ENCODE measurements around the gene RELL2.

The RELL2 gene

DNA sequence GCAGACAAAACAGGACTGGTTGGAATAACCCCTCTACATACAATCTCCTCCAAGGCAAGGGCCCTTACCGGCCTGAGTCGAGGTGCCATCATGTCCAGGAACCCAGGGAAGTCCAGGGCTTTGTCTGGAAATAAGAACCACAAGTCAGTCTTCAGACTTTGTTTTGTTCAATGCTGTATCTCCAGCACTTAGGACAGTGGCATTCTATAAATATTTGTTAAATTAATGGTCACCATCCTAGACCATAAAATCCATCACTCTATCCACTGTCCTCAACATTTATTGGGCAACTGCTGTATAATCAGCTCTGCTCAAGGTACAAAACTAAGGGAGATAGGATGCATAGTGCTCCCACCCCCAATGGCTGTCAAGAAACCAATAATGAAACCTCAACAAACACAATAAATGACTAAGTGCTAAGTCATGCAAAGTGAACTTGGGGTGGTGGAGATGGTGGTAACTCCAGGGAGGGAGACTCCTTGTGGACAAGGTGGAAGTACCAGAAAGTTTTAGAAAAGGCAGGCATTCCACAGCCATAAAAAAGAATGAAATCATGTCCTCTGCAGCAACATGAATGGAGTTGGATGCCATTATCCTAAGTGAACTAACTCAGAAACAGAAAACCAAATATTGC lies 5.0 kb downstream of the RELL2 start:
- peaks cover 16% of the 10 kb centered on the region; the same call in 1 of the 2 replicates for H3F3A ChIP-seq (ENCODE audit: insufficient read depth, low read length)
- no peak overlapping the region for H3K4me2 ChIP-seq (ENCODE audit: low read depth, low read length)
- no peaks in the 10 kb centered on the region for H3K36me3 ChIP-seq (replicated peaks; ENCODE audit: insufficient read depth, low read length)
- H2AFZ ChIP-seq (ENCODE audit: low read length) = no peak overlapping the region
- no peaks in the 10 kb centered on the region for H3K79me2 ChIP-seq (ENCODE audit: low read length)
- H3K4me1 ChIP-seq (ENCODE audit: low read length) = peaks cover 4% of the 10 kb centered on the region; the same call in 1 of the 2 replicates
- no peaks in the 10 kb centered on the region for H3K9me3 ChIP-seq (replicated peaks; ENCODE audit: insufficient read depth, low read length)
- no peak overlapping the region for H3K4me3 ChIP-seq (ENCODE audit: low read length)
- H3K9me2 ChIP-seq (replicated peaks; ENCODE audit: insufficient read depth, low read length) = no peaks in the 10 kb centered on the region
- TF ChIP-seq EZH2 (optimal IDR thresholded peaks at IDR 0.05; ENCODE audit: low read depth, low read length) (no peak), EZH2phosphoT487 (IDR thresholded peaks at IDR 0.05; ENCODE audit: low read length) (no peak)
- TF ChIP-seq, protein P1, sequence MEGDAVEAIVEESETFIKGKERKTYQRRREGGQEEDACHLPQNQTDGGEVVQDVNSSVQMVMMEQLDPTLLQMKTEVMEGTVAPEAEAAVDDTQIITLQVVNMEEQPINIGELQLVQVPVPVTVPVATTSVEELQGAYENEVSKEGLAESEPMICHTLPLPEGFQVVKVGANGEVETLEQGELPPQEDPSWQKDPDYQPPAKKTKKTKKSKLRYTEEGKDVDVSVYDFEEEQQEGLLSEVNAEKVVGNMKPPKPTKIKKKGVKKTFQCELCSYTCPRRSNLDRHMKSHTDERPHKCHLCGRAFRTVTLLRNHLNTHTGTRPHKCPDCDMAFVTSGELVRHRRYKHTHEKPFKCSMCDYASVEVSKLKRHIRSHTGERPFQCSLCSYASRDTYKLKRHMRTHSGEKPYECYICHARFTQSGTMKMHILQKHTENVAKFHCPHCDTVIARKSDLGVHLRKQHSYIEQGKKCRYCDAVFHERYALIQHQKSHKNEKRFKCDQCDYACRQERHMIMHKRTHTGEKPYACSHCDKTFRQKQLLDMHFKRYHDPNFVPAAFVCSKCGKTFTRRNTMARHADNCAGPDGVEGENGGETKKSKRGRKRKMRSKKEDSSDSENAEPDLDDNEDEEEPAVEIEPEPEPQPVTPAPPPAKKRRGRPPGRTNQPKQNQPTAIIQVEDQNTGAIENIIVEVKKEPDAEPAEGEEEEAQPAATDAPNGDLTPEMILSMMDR (IDR thresholded peaks at IDR 0.05; ENCODE audit: low read length) = peak; percentile 14; the same call in 1 of the 2 replicates
- H3K27ac ChIP-seq (ENCODE audit: low read length) = no peak overlapping the region
- no peaks in the 10 kb centered on the region for H3K27me3 ChIP-seq (replicated peaks; ENCODE audit: insufficient read depth, low read length)
- peak; percentile 30 for DNase-seq
- H3K9ac ChIP-seq (ENCODE audit: low read length) = no peak overlapping the region
- H4K20me1 ChIP-seq (ENCODE audit: insufficient read depth, low read length) = no peaks in the 10 kb centered on the region

DNA sequence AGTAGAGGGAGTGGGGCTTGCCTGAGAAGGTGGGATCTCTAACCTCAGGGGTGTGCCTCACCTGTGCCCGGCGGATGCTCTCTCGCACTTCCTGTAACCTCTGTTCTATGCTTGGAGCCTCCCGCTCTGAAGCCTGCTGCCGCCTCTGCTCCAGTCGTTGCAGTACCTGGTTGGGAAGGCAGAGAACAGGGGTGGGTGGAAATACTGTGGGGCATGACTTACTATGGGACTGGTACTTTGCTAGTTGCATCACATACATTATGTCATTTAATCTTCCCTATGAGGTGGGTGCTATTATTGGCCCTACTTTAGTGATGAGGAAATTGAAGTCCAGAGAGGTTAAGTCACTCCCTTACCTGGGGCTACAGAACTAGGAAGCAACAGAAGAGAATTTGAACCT lies 9.2 kb downstream of the RELL2 start:
- H3K9me3 ChIP-seq (replicated peaks; ENCODE audit: insufficient read depth, low read length) = no peaks in the 10 kb centered on the region
- no peak for DNase-seq
- H3K9ac ChIP-seq (ENCODE audit: low read length) = no peak overlapping the region
- 0 out of 2 replicates have a peak, but pooled peaks cover 5% of the 10 kb centered on the region for H3F3A ChIP-seq (ENCODE audit: insufficient read depth, low read length)
- H3K79me2 ChIP-seq (ENCODE audit: low read length) = no peaks in the 10 kb centered on the region
- H3K27me3 ChIP-seq (replicated peaks; ENCODE audit: insufficient read depth, low read length) = no peaks in the 10 kb centered on the region
- no peak overlapping the region for H3K4me3 ChIP-seq (ENCODE audit: low read length)
- no peaks in the 10 kb centered on the region; the same call in 1 of the 2 replicates for H3K4me1 ChIP-seq (ENCODE audit: low read length)
- TF ChIP-seq EZH2phosphoT487 (IDR thresholded peaks at IDR 0.05; ENCODE audit: low read length) (no peak), EZH2 (optimal IDR thresholded peaks at IDR 0.05; ENCODE audit: low read depth, low read length) (no peak)
- TF ChIP-seq, protein P1 (IDR thresholded peaks at IDR 0.05; ENCODE audit: low read length) = no peak
- H3K9me2 ChIP-seq (replicated peaks; ENCODE audit: insufficient read depth, low read length) = no peaks in the 10 kb centered on the region
- H4K20me1 ChIP-seq (ENCODE audit: insufficient read depth, low read length) = no peaks in the 10 kb centered on the region
- H2AFZ ChIP-seq (ENCODE audit: low read length) = no peak overlapping the region
- H3K27ac ChIP-seq (ENCODE audit: low read length) = no peak overlapping the region
- no peak overlapping the region for H3K4me2 ChIP-seq (ENCODE audit: low read depth, low read length)
- H3K36me3 ChIP-seq (replicated peaks; ENCODE audit: insufficient read depth, low read length) = no peaks in the 10 kb centered on the region

DNA sequence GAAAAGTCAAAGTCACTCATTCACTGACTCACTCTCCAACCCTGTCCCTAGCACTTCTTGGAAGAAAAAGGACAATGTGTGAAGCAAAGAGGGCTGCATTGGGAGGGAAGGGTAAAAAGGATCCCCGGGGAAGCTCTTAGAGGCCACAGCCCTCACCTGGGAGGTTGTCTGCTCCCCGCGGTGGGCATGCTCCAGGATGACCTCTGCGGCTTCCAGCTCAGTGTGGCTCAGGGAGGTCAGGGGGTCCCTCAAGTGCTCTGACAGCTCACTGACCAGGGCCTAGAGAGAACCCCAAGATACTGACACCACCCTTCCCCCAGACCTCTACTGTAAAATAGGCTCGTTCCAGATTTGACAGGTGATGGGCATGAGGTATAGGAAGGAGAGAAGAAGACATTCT lies 10.4 kb downstream of the RELL2 start:
- no peak overlapping the region for H3K9ac ChIP-seq (ENCODE audit: low read length)
- no peak overlapping the region for H3K27ac ChIP-seq (ENCODE audit: low read length)
- H3F3A ChIP-seq (ENCODE audit: insufficient read depth, low read length) = no peaks in the 10 kb centered on the region
- H3K36me3 ChIP-seq (replicated peaks; ENCODE audit: insufficient read depth, low read length) = no peaks in the 10 kb centered on the region
- H3K79me2 ChIP-seq (ENCODE audit: low read length) = no peaks in the 10 kb centered on the region
- H2AFZ ChIP-seq (ENCODE audit: low read length) = no peak overlapping the region
- H3K9me3 ChIP-seq (replicated peaks; ENCODE audit: insufficient read depth, low read length) = no peaks in the 10 kb centered on the region
- H3K9me2 ChIP-seq (replicated peaks; ENCODE audit: insufficient read depth, low read length) = no peaks in the 10 kb centered on the region
- TF ChIP-seq EZH2 (optimal IDR thresholded peaks at IDR 0.05; ENCODE audit: low read depth, low read length) = no peak
- no peak for TF ChIP-seq EZH2phosphoT487 (IDR thresholded peaks at IDR 0.05; ENCODE audit: low read length)
- TF ChIP-seq, protein P1 (IDR thresholded peaks at IDR 0.05; ENCODE audit: low read length) = no peak
- no peaks in the 10 kb centered on the region for H4K20me1 ChIP-seq (ENCODE audit: insufficient read depth, low read length)
- H3K4me2 ChIP-seq (ENCODE audit: low read depth, low read length) = no peak overlapping the region
- H3K4me1 ChIP-seq (ENCODE audit: low read length) = no peaks in the 10 kb centered on the region; the same call in 1 of the 2 replicates
- DNase-seq = no peak
- no peaks in the 10 kb centered on the region for H3K27me3 ChIP-seq (replicated peaks; ENCODE audit: insufficient read depth, low read length)
- no peak overlapping the region for H3K4me3 ChIP-seq (ENCODE audit: low read length)

Data from MM.1S (cell line).